Hepatocyte (in vitro differentiated cells): ENCODE results near the gene NLRP5. TPM values are rescaled to one million over a fixed set of nuclear protein-coding genes. Genes with fewer than 3 reads are reported as not detected.
"Not testable (repeated sequence)": the region's sequence is repeated elsewhere in the genome, so short reads cannot be mapped to it uniquely, and the experiment has no call there.

Experiments used
- DNase-seq: peaks from one replicate; pipeline ENCODE4 v3.0.0-alpha.2; 2016; ENCODE audit warnings: low spot score
- H2AFZ ChIP-seq: fragments of 200-600 bp; sonication (generic); 2 replicates; pipeline ENCODE4 v1.6.0; 2016; ENCODE audit warnings: antibody characterized with exemption, mild to moderate bottlenecking
- H3K27ac ChIP-seq: fragments of 200-600 bp; sonication (generic); 2 replicates; pipeline ENCODE4 v1.5.1; 2016; ENCODE audit warnings: mild to moderate bottlenecking
- H3K27me3 ChIP-seq: fragments of 200-600 bp; sonication (generic); 2 replicates; pipeline ENCODE4 v1.6.1; 2016
- H3K36me3 ChIP-seq: fragments of 200-600 bp; sonication (generic); replicated peaks from 2 replicates; pipeline ENCODE4 v1.5.1; 2016; ENCODE audit warnings: low read depth; ENCODE audit not compliant: insufficient read depth
- H3K4me1 ChIP-seq: fragments of 200-600 bp; sonication (generic); 2 replicates; pipeline ENCODE4 v1.5.1; 2016; ENCODE audit warnings: mild to moderate bottlenecking, moderate library complexity; ENCODE audit not compliant: insufficient read depth
- H3K4me2 ChIP-seq: fragments of 200-600 bp; sonication (generic); 2 replicates; pipeline ENCODE4 v1.6.0; 2016
- H3K4me3 ChIP-seq: fragments of 200-600 bp; sonication (generic); 2 replicates; pipeline ENCODE4 v1.5.1; 2016; ENCODE audit warnings: mild to moderate bottlenecking
- H3K79me2 ChIP-seq: fragments of 200-600 bp; sonication (generic); 2 replicates; pipeline ENCODE4 v1.6.0; 2017; ENCODE audit warnings: mild to moderate bottlenecking
- H3K9me2 ChIP-seq: fragments of 200-600 bp; sonication (generic); replicated peaks from 2 replicates; pipeline ENCODE4 v1.6.0; 2017; ENCODE audit warnings: mild to moderate bottlenecking; ENCODE audit not compliant: insufficient read depth
- H3K9me3 ChIP-seq: fragments of 200-600 bp; sonication (generic); 2 replicates; pipeline ENCODE4 v1.5.1; 2016; ENCODE audit warnings: low read depth, mild to moderate bottlenecking
- H4K20me1 ChIP-seq: fragments of 200-600 bp; sonication (generic); 2 replicates; pipeline ENCODE4 v1.6.0; 2016; ENCODE audit warnings: mild to moderate bottlenecking; ENCODE audit not compliant: insufficient read depth, poor library complexity, severe bottlenecking
- EZH2 ChIP-seq: fragments of 200-600 bp; sonication (generic); IDR thresholded peaks from 2 replicates; pipeline ENCODE4 v1.6.1; 2016; ENCODE audit warnings: antibody characterized with exemption, mild to moderate bottlenecking, borderline replicate concordance
- EZH2phosphoT487 ChIP-seq: fragments of 200-600 bp; sonication (generic); IDR thresholded peaks from one replicate; pipeline ENCODE4 v1.6.1; 2018; ENCODE audit warnings: antibody characterized with exemption, mild to moderate bottlenecking, low read depth, moderate library complexity; ENCODE audit not compliant: unreplicated experiment, severe bottlenecking
- WGBS: methylation state at CpG from one replicate; pipeline ENCODE4 v1.1.6; 2016; ENCODE audit warnings: low lambda C conversion rate; ENCODE audit errors: missing lambda C conversion rate; 5-methylcytosine and 5-hydroxymethylcytosine counted together
- polyA plus RNA-seq: library from polyadenylated mRNA; unstranded; fragments of >200 nt; fragmentation: Nextera tagmentation; extraction: Ambion mirVana; gene quantifications from 2 replicates; pipeline ENCODE4 v1.2.1, GENCODE V29; 2016
- total RNA-seq: library from RNA; depleted of rRNA; stranded (reverse); fragments of >200 nt; gene quantifications from 2 replicates; pipeline ENCODE4 v1.2.3, GENCODE V29; 2014
- TF ChIP-seq, protein P1 (sequence below): fragments of 200-600 bp; sonication (generic); IDR thresholded peaks from 2 replicates; pipeline ENCODE4 v1.5.1; 2016; ENCODE audit warnings: antibody characterized with exemption, mild to moderate bottlenecking; ENCODE audit not compliant: poor library complexity

NLRP5 gene
- total and polyA plus RNA-seq, 2 experiments from 2014 or later, result not detected

- Histone ChIP-seq H3K4me1 (no peaks in the 10 kb centered on the region), H3K79me2 (peaks cover 51% of the 10 kb centered on the region)
Measured at GRCh38 chr19:56096665-56097064, 110.1 kb downstream of the NLRP5 start.

GRCh38 chr19:56097306-56097705 lies 110.7 kb downstream of the NLRP5 start:
- 97% methylated on average over 23 of the region's 23 CpGs for WGBS
- Histone ChIP-seq H3K79me2 (peaks cover 53% of the 10 kb centered on the region), H4K20me1 (peaks cover 3% of the 10 kb centered on the region), H3K9me2 (no peaks in the 10 kb centered on the region), H3K27ac (no peak overlapping the region), H3K4me2 (no peak overlapping the region), H2AFZ (no peak overlapping the region), H3K36me3 (no peaks in the 10 kb centered on the region), H3K27me3 (no peaks in the 10 kb centered on the region), H3K9me3 (no peaks in the 10 kb centered on the region), H3K4me1 (no peaks in the 10 kb centered on the region), H3K4me3 (no peak overlapping the region)
- no peak for DNase-seq
- TF ChIP-seq EZH2phosphoT487, result no peak
- no peak for TF ChIP-seq EZH2
- TF ChIP-seq, protein P1, sequence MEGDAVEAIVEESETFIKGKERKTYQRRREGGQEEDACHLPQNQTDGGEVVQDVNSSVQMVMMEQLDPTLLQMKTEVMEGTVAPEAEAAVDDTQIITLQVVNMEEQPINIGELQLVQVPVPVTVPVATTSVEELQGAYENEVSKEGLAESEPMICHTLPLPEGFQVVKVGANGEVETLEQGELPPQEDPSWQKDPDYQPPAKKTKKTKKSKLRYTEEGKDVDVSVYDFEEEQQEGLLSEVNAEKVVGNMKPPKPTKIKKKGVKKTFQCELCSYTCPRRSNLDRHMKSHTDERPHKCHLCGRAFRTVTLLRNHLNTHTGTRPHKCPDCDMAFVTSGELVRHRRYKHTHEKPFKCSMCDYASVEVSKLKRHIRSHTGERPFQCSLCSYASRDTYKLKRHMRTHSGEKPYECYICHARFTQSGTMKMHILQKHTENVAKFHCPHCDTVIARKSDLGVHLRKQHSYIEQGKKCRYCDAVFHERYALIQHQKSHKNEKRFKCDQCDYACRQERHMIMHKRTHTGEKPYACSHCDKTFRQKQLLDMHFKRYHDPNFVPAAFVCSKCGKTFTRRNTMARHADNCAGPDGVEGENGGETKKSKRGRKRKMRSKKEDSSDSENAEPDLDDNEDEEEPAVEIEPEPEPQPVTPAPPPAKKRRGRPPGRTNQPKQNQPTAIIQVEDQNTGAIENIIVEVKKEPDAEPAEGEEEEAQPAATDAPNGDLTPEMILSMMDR, result no peak

More at GRCh38 chr19:56096665-56097064, 110.1 kb downstream of the NLRP5 start:
- Histone ChIP-seq H3K4me3 (no peak overlapping the region), H4K20me1 (peaks cover under 1% of the 10 kb centered on the region), H3K27ac (no peak overlapping the region), H3K9me3 (no peaks in the 10 kb centered on the region), H3K27me3 (no peaks in the 10 kb centered on the region), H2AFZ (no peak overlapping the region), H3K36me3 (no peaks in the 10 kb centered on the region), H3K9me2 (no peaks in the 10 kb centered on the region), H3K4me2 (no peak overlapping the region)
- 97% methylated on average over 13 of the region's 13 CpGs for WGBS
- DNase-seq, result no peak
- TF ChIP-seq EZH2phosphoT487, result no peak
- TF ChIP-seq, protein P1, result no peak
- TF ChIP-seq EZH2, result no peak

GRCh38 chr19:56097776-56098175 lies 111.2 kb downstream of the NLRP5 start:
- H3K4me3 ChIP-seq, result no peak overlapping the region
- H3K9me3 ChIP-seq, result no peaks in the 10 kb centered on the region
- H3K27me3 ChIP-seq, result no peaks in the 10 kb centered on the region
- no peaks in the 10 kb centered on the region for H3K9me2 ChIP-seq
- DNase-seq, result no peak
- WGBS, result 97% methylated on average over 7 of the region's 7 CpGs
- H2AFZ ChIP-seq, result no peak overlapping the region
- H3K27ac ChIP-seq, result no peak overlapping the region
- H3K4me2 ChIP-seq, result no peak overlapping the region
- no peaks in the 10 kb centered on the region for H3K36me3 ChIP-seq
- peaks cover 4% of the 10 kb centered on the region for H4K20me1 ChIP-seq
- H3K4me1 ChIP-seq, result no peaks in the 10 kb centered on the region
- H3K79me2 ChIP-seq, result peaks cover 53% of the 10 kb centered on the region
- no peak for TF ChIP-seq EZH2phosphoT487
- no peak for TF ChIP-seq EZH2
- TF ChIP-seq, protein P1, result no peak

DNA sequence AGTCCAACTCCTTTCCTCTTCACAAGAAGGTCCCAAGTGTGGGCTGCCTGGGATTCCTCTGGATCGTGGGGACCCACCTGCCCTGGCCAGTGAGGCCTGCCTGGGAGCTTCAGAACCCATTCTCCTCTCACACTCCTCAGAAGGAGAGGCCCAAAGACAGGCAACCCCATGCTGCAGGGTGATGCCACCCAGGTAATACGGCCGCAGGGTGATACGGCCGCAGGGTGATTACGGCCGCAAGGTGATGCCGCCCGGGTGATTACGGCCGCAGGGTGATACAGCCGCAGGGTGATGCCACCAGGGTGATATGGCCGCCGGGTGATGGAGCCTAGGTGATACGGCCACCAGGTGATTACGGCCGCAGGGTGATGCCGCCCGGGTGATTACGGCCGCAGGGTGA lies 111.7 kb downstream of the NLRP5 start:
- not testable (repeated sequence) for H3K9me3 ChIP-seq, H3K36me3 ChIP-seq, H3K9me2 ChIP-seq, H3K27ac ChIP-seq, H3K4me3 ChIP-seq, H4K20me1 ChIP-seq, H2AFZ ChIP-seq, H3K27me3 ChIP-seq, H3K4me1 ChIP-seq, DNase-seq, H3K4me2 ChIP-seq
- peaks cover 53% of the 10 kb centered on the region for H3K79me2 ChIP-seq
- 99% methylated on average over 14 of the region's 21 CpGs for WGBS
